CD4-positive, alpha-beta T cell treated with Interleukin-15 for 4 hours (primary cell): ENCODE measurements around the gene CRIM1.

Experiments
- DNase-seq: peaks from one replicate; pipeline ENCODE4 v3.0.0-alpha.2; 2020; ENCODE audit warnings: low spot score

Gene CRIM1

GRCh38 chr2:36430549-36430948 is 75.0 kb downstream of the CRIM1 start:
- no peak for DNase-seq

GRCh38 chr2:36432479-36432878 is 76.9 kb downstream of the CRIM1 start:
- DNase-seq, result no peak

GRCh38 chr2:36433311-36434217 is 78.0 kb downstream of the CRIM1 start:
- no peak for DNase-seq

- DNase-seq, result no peak
Measured at GRCh38 chr2:36438449-36438977, 82.9 kb downstream of the CRIM1 start.

- no peak for DNase-seq
Measured at GRCh38 chr2:36439084-36439483, 83.5 kb downstream of the CRIM1 start.

- no peak for DNase-seq
Measured at GRCh38 chr2:36441065-36441625, 85.6 kb downstream of the CRIM1 start.

- DNase-seq, result no peak
Measured at GRCh38 chr2:36441816-36442215, 86.2 kb downstream of the CRIM1 start.

GRCh38 chr2:36444216-36444936 is 88.8 kb downstream of the CRIM1 start:
- DNase-seq, result no peak

GRCh38 chr2:36445185-36445866 is 89.7 kb downstream of the CRIM1 start:
- DNase-seq, result no peak

GRCh38 chr2:36446294-36446693 is 90.7 kb downstream of the CRIM1 start:
- DNase-seq, result no peak

GRCh38 chr2:36449213-36449612 is 93.6 kb downstream of the CRIM1 start:
- no peak for DNase-seq

- no peak for DNase-seq
Measured at GRCh38 chr2:36449943-36450392, 94.4 kb downstream of the CRIM1 start.

- DNase-seq, result no peak
Measured at GRCh38 chr2:36450466-36451196, 95.1 kb downstream of the CRIM1 start.

GRCh38 chr2:36451512-36451911 is 95.9 kb downstream of the CRIM1 start:
- no peak for DNase-seq

- no peak for DNase-seq
Measured at GRCh38 chr2:36452260-36452659, 96.7 kb downstream of the CRIM1 start.

- DNase-seq, result no peak
Measured at GRCh38 chr2:36453652-36454051, 98.1 kb downstream of the CRIM1 start.

GRCh38 chr2:36455011-36455410 is 99.4 kb downstream of the CRIM1 start:
- DNase-seq, result no peak

- DNase-seq, result no peak
Measured at GRCh38 chr2:36455788-36456187, 100.2 kb downstream of the CRIM1 start.

GRCh38 chr2:36456227-36457175 is 100.9 kb downstream of the CRIM1 start:
- no peak for DNase-seq

GRCh38 chr2:36458106-36458505 is 102.5 kb downstream of the CRIM1 start:
- no peak for DNase-seq
